ENCODE data around the gene LRRN3.

- TF ChIP-seq CTCF (IDR thresholded peaks at IDR 0.05; ENCODE audit: insufficient read depth, low read depth, low read length) = no peak
- no peak for TF ChIP-seq EZH2 (IDR thresholded peaks at IDR 0.05; ENCODE audit: insufficient read depth, low read length)
These were observed 47.3 kb downstream of the LRRN3 start for GRCh38 chr7:111138193-111138569.
